Hematopoietic multipotent progenitor cell treated with erythropoietin and hydrocortisone succinate and interleukin-3 and kit ligand, for 17 days (in vitro differentiated cells): ENCODE measurements around the gene TSEN15.
"Not testable (repeated sequence)": the region's sequence is repeated elsewhere in the genome, so short reads cannot be mapped to it uniquely, and the experiment has no call there.

Experiments used
- DNase-seq: peaks from one replicate; pipeline ENCODE4 v3.0.0-alpha.2; 2015; ENCODE audit warnings: low spot score

TSEN15 gene

DNA sequence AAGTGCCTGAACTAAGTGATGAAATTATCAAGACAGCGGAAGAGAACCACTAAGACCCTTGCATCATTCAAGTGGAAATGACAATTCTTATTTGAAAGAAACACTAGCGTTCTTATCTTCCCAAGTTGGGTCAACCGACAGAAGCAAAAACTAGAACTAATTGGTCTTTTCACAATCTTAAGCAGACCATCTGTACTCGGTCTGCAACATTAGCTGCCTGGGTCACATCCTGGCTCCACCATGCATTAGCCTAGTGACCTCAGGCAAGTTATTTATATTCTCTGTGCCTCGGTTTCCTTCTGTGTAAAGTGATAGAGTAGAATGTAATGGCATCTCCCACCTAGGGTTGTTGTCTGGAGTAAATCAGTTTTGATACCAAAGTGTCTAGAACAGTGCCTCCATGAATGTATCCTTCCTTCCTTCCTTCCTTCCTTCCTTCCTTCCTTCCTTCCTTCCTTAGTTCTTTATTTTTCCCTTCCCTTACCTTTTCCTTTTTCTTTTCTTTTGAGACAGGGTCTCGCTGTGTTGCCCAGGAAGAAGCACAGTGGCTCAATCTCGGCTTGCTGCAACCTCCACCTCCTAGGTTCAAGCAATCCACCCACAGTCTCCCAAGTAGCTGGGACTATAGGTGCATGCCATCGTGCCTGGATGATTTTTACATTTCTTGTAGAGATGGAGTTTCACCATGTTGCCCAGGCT lies 20.0 kb upstream of the TSEN15 start:
- no peak for DNase-seq

DNA sequence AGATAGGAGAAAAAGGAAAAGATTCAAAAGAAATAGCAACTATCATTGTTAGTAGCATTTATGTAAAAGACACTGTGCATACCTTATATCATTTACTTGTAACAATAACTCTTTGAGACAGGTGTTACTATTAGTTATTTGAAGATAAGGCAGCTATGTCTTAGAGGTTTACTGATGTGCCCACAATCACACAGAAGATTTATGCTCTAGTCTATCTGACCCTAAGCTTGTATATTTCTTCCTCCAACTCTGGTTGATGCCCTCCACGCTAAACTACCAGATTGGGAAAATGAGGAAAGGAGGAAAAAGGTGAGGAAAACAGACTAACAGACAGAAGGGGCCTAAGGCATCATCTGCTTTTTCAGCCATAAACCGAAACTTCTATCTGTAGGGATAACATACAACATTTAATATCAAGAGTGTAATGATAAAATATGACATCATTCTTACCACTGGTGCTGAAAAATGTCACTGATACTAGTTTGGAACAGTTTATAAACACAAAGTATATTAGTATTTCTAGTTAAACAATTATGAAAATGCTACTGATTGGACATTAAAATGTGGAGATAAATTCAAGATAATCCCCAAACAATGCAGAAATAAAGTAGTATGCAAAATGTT lies 19.1 kb upstream of the TSEN15 start:
- DNase-seq, result no peak

- no peak for DNase-seq
These were observed 18.6 kb upstream of the TSEN15 start for GRCh38 chr1:184032930-184033418.

- no peak for DNase-seq
These were observed 17.8 kb upstream of the TSEN15 start for GRCh38 chr1:184033711-184034167.

- DNase-seq, result no peak
These were observed 16.7 kb upstream of the TSEN15 start for GRCh38 chr1:184034761-184035379.

DNA sequence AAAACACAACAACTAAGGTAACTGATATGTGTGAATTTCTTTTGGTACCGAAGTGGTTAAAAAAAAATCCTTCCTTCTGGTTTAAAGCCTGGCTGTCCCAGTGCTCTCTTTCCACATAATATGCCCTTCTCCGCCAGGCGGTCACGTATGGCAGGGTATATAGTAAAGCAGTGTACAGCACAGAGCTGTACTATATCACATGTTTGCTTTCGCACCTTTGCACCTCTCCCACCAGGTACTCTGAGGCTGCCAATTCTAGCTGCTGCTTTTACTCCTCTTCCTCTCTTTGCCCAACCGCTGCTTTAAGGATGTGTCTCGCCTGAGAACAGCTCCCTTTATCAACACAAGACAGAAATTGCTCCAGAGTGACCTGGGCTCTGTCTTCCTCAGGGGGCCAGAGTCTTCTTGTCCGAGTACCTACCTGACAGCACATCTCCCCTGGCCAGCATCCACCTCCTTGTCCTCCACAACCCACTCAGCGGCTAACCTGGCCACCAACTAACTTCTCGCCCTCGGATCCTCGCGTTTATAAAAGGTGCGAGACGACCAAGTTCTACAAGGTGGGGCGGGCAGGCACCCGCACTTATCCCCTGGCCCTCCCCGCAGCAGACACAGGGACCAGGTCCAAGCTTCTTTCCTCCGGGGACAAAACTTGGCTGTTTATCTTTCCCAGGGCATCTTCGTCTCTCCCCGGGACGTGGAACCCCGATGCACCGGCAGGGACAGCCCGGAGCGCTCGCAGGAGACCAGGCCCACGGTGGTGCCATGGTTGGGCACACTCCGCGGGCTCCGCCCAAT lies 15.6 kb upstream of the TSEN15 start:
- DNase-seq, result no peak

DNA sequence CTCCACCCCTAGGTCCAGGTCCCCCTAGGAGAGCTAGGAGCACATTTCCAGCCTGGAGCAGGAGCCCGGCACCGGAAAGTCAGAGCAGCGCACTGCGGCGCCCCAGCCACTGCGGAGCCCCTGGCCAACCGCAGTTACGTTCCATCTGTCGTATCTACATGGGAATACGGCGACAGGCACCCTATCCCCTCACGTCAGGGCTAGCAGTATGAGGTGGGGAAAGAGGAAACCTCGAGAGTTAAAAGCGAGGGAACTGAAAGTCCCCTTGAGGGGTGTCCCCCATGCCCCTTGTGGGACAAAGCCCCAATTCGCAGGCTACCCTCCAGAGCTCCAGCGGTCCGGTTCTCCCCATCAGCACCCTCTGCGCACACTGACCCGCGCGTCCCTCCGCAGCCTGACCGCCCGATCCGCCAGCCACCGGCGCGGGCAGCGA lies 15.0 kb upstream of the TSEN15 start:
- DNase-seq, result no peak

GRCh38 chr1:184037849-184038591 lies 13.5 kb upstream of the TSEN15 start:
- no peak for DNase-seq

DNA sequence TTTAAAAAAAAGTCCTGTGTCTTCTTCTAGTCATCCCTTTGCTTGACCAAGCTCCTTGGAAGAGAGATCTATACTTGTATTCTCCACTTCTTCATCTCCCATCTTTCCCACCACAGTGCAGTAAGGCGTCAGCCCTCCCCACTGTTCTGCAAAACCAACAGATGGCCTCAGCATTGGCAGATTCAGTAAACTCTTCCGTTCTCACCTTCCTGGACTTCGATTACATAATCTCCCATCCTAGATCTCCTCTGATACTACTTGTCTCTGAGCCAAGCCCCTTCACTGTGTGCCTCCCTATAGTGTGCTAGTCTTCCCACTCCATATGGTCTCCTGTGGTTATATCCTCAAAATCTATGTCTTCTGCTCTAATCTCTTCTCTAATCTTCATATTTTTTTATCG lies 12.4 kb upstream of the TSEN15 start:
- DNase-seq, result no peak

- no peak for DNase-seq
These were observed 9.8 kb upstream of the TSEN15 start for GRCh38 chr1:184041731-184042130.

- not testable (repeated sequence) for DNase-seq
These were observed 8.2 kb upstream of the TSEN15 start for GRCh38 chr1:184043315-184043714.

DNA sequence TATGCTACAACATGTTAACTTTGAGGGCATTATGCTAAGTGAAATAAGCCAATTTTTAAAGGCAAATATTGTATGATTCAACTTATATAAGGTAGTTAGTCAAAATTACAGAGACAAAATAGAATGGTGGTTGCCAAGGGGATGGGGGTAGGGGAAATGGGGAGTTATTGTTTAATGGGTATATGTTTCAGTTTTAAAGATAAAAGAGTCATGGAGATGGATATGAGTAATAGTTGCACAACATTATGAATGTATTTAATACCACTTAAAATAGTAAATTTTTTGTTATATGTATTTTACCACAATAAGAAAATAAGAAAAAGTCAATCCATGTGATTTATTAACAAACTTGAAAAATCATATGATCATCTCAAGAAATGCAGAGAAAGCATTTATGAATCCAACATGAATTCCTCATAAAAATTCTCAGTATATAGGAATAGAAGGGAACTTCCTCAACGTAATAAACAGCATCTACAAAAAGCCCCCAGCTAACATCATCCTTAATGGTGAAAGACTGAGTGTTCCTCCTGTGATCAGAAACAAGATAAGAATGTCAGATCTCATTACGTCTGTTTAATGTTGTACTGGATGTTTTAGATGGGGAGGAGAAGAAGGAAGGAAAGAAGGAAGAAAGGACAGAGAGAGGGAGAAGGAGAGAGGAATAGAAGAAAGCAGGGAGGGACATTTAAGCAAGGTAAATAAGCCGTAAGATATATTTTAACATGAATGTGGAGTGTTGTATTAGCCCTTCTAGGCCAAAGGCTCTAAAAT lies 6.7 kb upstream of the TSEN15 start:
- DNase-seq, result no peak

DNA sequence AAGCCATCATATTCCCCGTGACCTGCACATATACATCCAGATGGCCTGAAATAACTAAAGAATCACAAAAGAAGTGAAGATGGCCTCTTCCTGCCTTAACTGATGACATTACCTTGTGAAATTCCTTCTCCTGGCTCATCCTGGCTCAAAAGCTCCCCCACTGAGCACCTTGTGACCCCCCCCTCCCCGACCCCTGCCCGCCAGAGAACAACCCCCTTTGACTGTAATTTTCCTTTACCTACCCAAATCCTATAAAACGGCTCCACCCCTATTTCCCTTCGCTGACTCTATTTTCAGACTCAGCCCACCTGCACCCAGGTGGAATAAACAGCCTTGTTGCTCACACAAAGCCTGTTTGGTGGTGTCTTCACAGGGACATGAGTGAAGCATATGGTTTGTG lies 4.0 kb upstream of the TSEN15 start:
- DNase-seq, result not testable (repeated sequence)

DNA sequence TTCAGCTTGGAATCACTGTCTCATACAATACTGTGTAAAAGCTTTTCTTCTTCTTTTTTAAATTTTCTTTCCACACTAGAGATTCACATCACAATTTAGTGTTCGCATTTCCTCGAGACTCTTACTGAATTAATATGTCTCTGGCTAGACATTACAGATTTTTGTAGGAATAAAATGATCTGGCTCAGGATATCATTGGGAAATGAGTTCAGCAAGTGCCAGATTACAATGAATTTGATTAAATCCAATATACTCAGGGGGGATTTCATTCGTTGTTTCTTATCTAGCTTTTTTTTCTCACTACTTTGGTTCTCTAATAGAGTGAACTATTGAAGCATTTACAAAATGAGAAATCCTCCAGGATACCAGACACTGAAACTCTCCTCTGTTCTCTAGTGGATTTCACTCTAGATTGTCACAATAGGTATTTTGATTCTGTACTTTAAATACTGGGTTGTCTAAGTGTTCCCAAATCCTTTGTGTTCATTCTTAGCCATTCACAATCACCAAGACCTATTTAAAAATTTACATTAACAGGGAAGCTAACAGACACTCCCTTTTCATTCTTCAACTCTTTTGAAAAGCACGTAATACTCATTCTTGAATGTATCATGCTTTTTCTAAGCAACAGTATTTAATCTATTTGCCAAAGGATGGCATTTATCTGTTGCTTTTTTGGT lies 2.8 kb upstream of the TSEN15 start:
- no peak for DNase-seq

DNA sequence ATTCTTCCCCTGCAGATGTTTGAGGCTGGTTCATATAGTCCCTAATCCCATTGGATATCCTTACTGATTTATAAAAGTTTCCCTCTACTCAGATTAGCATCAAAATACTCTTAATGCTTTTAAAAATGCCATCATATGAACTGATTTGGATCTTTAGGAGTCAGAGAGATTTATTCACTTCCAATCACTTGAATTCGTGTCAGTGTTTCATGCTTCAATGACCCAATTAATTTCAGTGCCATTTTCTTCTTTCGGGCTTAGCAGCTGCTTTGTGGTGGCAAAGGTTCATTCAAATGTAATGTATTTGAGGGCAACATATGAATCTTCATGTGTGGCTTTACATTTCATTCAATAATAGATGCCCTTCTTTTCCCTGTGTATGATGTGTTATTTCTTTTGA lies 2.2 kb upstream of the TSEN15 start:
- no peak for DNase-seq

DNA sequence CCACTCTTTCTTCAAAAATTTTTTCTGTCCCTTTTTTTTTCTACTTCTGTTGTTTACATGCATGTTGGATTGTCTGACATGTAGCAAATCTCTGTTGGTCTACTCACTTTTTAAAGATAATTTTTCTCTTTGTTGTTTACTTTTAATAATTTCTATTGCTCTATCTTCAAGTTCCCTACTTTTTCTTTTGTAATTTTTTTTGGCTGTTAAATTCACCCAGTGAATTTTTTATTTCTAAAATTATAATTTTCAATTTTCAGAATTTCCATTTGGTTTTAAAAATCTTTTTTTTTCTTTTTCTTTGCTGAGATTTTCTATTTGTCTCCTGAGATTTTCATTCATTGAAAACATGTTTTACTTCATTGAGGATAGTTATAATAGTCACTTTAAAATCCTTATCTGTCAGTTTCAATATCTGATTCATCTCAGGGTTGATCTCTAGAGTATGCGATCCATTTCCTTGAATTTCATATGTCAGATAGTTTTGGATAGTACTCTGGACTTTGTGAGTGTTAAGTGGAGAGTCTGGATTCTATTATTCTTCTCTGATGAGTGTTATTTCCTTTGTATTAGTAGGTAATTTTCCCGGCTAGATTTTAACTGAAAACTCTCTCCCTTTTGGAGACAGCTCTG lies 1.6 kb upstream of the TSEN15 start:
- DNase-seq, result no peak

DNA sequence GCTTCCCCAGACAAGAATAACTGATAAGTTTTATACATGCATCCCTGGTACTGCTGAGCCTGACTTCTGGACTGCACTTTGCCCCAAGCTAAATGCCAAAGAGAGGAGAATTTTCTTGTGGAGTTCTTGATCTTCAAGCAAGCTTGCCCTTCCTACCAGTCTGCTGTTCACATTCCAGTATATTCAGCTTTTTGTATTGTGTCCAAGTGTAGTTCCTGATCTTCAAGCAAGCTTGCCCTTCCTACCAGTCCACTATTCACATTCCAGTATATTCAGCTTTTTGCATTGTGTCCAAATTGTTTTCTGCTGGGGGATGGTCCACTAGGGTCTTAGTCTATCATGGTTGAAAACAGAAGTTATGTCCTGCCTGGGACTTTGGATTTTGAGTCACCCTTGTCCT lies 894 bp upstream of the TSEN15 start:
- no peak for DNase-seq

DNA sequence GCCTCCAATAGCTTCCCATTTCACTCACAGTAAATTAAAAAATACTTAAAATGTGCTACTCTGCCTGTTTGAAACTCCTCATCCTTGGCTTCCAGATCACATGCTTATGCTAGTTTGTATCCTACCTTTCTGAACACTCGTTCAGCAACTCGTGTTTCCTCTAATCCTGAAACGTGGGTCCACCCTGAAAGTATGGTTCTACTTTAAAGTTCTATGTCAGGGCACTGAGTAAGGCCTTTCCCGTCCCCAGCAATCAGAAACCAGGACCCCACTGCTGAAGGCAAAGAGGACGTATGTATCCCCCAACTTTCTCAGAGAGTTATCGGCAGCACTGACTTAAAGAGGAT lies 419 bp upstream of the TSEN15 start:
- peak; percentile 8 for DNase-seq

DNA sequence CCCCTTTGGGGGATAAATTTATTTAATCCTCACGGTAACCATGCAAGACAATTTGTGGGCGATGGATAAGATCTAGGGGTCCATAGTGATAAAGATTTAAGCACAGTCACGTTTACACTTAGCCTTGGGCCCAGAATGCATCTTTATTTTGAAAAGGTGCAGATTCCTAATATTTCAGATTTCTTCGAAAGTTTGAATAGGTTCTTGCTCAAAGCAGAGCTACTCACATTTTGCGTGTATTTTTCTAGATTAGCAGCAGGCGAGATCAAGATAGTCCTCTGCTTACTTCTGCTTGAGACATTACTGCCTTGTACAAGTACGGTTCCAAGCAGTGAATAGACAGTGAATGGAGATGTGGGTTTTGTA lies 647 bp downstream of the TSEN15 start:
- DNase-seq, result no peak

DNA sequence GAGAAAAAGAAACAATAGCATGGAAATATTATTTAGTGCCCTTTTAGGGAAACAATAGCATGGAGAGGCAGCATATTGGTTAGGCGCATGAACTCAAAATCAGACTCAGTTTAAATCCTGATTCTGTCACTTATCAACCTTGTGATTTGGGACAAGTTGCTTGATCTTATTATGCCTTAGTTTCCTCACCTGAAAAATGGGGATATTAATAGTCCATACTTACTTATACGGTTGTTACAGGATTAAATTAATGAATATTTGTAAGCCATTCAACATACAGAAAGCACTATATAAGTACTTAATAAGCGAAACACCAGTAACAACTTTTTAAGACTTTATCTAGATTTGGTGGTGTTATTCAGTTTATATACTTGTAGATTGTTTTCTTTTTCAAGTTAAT lies 1.2 kb downstream of the TSEN15 start:
- DNase-seq, result peak; percentile 7
